ENCODE data around the gene SNTG2. TPM values are rescaled to one million over a fixed set of nuclear protein-coding genes. Genes with fewer than 3 reads are reported as not detected.
A peak's percentile ranks its signal among the peaks of the same experiment; 100 is the strongest.

The SNTG2 gene
- total and polyA plus RNA-seq, 4 donors, result 4.5 to 7.0 TPM; not detected in 2

DNA sequence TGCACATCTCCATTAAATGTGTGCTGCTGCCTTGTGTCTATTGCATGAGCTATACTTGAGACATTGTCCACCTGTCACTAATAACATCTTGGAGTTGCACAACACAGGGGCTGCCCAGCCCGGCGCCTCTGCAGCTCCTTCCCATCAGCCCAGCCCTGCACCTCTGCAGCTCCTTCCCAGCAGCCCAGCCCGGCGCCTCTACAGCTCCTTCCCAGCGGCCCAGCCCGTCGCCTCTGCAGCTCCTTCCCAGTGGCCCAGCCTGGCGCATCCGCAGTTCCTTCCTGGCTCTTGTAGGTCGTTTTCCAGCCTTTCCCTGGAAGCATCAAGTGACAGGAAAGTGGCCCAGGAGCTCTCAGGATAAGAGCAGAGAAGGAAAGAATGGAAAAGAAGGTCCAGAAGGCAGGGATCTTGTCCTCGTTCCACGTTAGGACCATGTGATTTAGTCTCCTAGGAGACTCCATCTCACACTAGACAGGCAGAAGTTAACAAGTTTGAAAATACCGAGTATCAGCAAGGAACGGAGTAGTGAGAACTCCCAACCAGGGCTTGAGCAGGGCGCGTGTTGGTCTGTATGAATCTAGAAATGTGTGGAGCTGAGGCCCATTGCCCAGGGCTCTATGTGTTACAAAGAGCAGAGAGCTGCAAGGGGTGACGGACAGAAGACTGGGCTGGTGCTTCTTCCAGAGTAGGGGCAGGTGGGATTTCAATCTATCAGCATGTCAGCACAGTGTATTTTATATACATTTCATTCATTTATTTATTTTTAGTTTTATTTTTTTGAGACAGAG, 346.9 kb downstream of the SNTG2 start:
- DNase-seq, result no peak
- no peak overlapping the region for H3K27ac ChIP-seq (ENCODE audit: low read depth in 1 of 2, low read length in 2 of 2)
- H3K27me3 ChIP-seq (ENCODE audit: control insufficient read depth in 1 of 2, insufficient read depth in 2 of 2, low read length in 1 of 2), result no peaks in the 10 kb centered on the region
- no peaks in the 10 kb centered on the region for H3K4me1 ChIP-seq (ENCODE audit: control insufficient read depth in 1 of 2, insufficient read depth in 2 of 2, low read length in 2 of 2)
- ATAC-seq (ENCODE audit: low FRiP score), result no peak
- H3K4me3 ChIP-seq (ENCODE audit: low read length in 2 of 2), result no peak overlapping the region
- intact Hi-C loops (cut with DNase I), result no loop called here
- H3K9me3 ChIP-seq (ENCODE audit: control insufficient read depth, low read length), result peaks cover 2% of the 10 kb centered on the region
- 76 to 80% methylated on average over 17 of the region's 17 CpGs for WGBS, 2 donors
- H3K36me3 ChIP-seq (ENCODE audit: control insufficient read depth in 1 of 2, insufficient read depth in 2 of 2, low read length in 1 of 2), result no peaks in the 10 kb centered on the region

DNA sequence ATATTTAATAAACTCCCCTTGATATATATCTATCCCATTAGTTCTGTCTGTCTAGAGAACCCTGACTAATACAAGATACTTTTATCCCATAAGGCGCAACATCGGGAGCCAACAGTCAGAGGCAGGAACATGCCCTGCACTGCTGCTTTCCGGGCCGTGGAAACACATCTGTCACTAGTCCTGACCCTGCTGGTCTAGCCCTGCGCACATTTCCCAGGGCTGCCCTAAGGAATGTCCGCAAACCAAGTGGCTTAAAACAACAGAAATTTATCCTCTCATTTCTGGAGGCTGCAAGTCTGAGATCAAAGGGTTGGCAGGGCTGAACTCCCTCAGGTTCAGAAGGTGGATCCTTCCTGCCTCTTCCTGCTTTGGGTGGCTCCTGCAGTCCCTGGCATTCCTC, 348.4 kb downstream of the SNTG2 start:
- intact Hi-C loops (cut with DNase I), result no loop called here

DNA sequence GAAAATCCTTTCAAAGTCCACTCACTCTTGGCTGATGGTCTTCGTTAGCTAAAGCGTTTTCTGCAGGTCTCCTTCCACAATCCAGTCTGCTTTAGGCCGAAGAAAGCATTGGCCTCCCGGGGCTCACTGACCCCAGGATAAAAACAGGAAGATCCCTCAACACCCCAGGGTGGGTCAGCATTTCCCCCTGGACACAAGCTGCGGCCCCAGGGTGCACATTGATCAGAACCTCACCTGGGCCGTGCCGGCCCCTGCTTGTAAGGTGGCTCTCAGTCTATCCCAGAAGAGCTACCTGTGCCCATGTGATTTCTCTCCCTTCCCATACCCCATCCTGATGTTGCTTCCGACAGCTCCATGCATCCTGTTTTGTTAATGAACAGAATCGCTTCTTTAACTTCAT, 349.6 kb downstream of the SNTG2 start:
- intact Hi-C loops (cut with DNase I), result no loop called here
- no peaks in the 10 kb centered on the region for H3K4me1 ChIP-seq (ENCODE audit: control insufficient read depth in 1 of 2, insufficient read depth in 2 of 2, low read length in 2 of 2)
- no peaks in the 10 kb centered on the region for H3K36me3 ChIP-seq (ENCODE audit: control insufficient read depth in 1 of 2, insufficient read depth in 2 of 2, low read length in 1 of 2)
- H3K27me3 ChIP-seq (ENCODE audit: control insufficient read depth in 1 of 2, insufficient read depth in 2 of 2, low read length in 1 of 2), result no peaks in the 10 kb centered on the region
- 85 to 86% methylated on average over 9 of the region's 9 CpGs for WGBS, 2 donors
- no peak overlapping the region for H3K4me3 ChIP-seq (ENCODE audit: low read length in 2 of 2)
- peaks cover 2% of the 10 kb centered on the region for H3K9me3 ChIP-seq (ENCODE audit: control insufficient read depth, low read length)
- no peak overlapping the region for H3K27ac ChIP-seq (ENCODE audit: low read depth in 1 of 2, low read length in 2 of 2)
- DNase-seq (no peak), ATAC-seq (ENCODE audit: low FRiP score) (no peak)

More for the DNA sequence above, 348.4 kb downstream of the SNTG2 start:
- no peak overlapping the region for H3K27ac ChIP-seq (ENCODE audit: low read depth in 1 of 2, low read length in 2 of 2)
- no peak overlapping the region for H3K4me3 ChIP-seq (ENCODE audit: low read length in 2 of 2)
- no peaks in the 10 kb centered on the region for H3K4me1 ChIP-seq (ENCODE audit: control insufficient read depth in 1 of 2, insufficient read depth in 2 of 2, low read length in 2 of 2)
- DNase-seq (no peak), ATAC-seq (ENCODE audit: low FRiP score) (no peak)
- no peaks in the 10 kb centered on the region for H3K36me3 ChIP-seq (ENCODE audit: control insufficient read depth in 1 of 2, insufficient read depth in 2 of 2, low read length in 1 of 2)
- no peaks in the 10 kb centered on the region for H3K27me3 ChIP-seq (ENCODE audit: control insufficient read depth in 1 of 2, insufficient read depth in 2 of 2, low read length in 1 of 2)
- H3K9me3 ChIP-seq (ENCODE audit: control insufficient read depth, low read length), result peaks cover 2% of the 10 kb centered on the region
- WGBS, 2 donors, result 30 to 39% methylated on average over 6 of the region's 6 CpGs

DNA sequence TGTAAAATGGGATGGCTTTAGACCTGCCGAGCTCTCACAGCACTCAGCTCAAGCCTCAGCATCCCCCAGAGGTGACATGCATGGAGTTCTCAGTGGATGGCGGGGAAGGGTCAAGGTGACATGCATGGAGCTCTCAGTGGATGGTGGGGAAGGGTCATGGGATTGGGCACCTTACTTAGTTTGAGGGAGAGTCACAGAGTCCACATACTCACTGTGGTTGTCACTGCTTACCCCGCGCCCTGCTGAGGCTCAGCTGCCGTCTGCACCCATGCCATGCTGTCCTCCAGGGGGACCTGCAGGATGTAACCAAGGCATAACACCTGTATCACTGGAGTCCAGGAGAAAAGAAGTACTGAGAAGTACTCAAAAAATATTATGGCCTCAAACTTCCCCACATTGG, 350.4 kb downstream of the SNTG2 start:
- Histone ChIP-seq H3K27ac (ENCODE audit: low read depth in 1 of 2, low read length in 2 of 2) (no peak overlapping the region), H3K27me3 (ENCODE audit: control insufficient read depth in 1 of 2, insufficient read depth in 2 of 2, low read length in 1 of 2) (no peaks in the 10 kb centered on the region), H3K9me3 (ENCODE audit: control insufficient read depth, low read length) (peaks cover 2% of the 10 kb centered on the region), H3K4me3 (ENCODE audit: low read length in 2 of 2) (no peak overlapping the region), H3K36me3 (ENCODE audit: control insufficient read depth in 1 of 2, insufficient read depth in 2 of 2, low read length in 1 of 2) (no peaks in the 10 kb centered on the region), H3K4me1 (ENCODE audit: control insufficient read depth in 1 of 2, insufficient read depth in 2 of 2, low read length in 2 of 2) (no peaks in the 10 kb centered on the region)
- DNase-seq (no peak), ATAC-seq (ENCODE audit: low FRiP score) (no peak)
- 83 to 88% methylated on average over 5 of the region's 5 CpGs for WGBS, 2 donors
- intact Hi-C loops (cut with DNase I), result no loop called here

DNA sequence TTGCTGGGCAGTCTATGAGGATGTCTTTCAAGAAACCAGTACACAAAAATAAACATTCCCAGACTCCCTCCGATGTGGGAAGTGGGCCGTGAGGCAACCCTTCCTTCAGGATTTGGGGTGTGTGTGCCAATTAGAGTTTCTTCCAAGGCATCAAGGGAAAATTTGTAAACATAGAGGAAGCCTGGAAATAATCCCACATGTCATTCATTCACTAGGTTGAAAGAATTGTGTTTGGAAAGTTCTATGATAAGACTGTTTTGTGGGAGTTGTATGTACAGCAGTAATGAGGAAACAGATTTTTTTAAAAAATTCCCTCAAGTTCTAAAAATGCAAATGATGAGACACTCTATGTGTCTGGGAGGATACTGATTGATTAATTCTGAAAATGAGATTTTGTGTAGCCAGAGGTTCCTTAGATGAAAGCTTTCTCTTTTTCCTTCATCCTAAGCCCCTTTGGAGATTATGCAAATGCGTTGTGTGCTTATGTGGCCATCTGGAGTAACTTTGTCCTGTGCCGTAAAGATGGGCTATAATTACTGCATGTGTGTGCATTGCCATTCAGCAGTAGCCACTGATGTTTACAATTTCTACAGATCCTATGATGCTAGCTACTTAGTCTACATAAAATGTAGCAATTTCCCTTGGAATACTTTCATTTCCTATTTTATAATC, 354.8 kb downstream of the SNTG2 start:
- Histone ChIP-seq H3K9me3 (ENCODE audit: control insufficient read depth, low read length) (peaks cover 2% of the 10 kb centered on the region), H3K4me3 (ENCODE audit: low read length in 2 of 2) (no peak overlapping the region), H3K4me1 (ENCODE audit: control insufficient read depth in 1 of 2, insufficient read depth in 2 of 2, low read length in 2 of 2) (no peaks in the 10 kb centered on the region), H3K27ac (ENCODE audit: low read depth in 1 of 2, low read length in 2 of 2) (no peak overlapping the region), H3K36me3 (ENCODE audit: control insufficient read depth in 1 of 2, insufficient read depth in 2 of 2, low read length in 1 of 2) (no peaks in the 10 kb centered on the region), H3K27me3 (ENCODE audit: control insufficient read depth in 1 of 2, insufficient read depth in 2 of 2, low read length in 1 of 2) (no peaks in the 10 kb centered on the region)
- ATAC-seq (ENCODE audit: low FRiP score), result no peak
- WGBS, 2 donors, result 43 to 44% methylated on average over 4 of the region's 4 CpGs
- DNase-seq, result no peak
- intact Hi-C loops (cut with DNase I), result no loop called here

DNA sequence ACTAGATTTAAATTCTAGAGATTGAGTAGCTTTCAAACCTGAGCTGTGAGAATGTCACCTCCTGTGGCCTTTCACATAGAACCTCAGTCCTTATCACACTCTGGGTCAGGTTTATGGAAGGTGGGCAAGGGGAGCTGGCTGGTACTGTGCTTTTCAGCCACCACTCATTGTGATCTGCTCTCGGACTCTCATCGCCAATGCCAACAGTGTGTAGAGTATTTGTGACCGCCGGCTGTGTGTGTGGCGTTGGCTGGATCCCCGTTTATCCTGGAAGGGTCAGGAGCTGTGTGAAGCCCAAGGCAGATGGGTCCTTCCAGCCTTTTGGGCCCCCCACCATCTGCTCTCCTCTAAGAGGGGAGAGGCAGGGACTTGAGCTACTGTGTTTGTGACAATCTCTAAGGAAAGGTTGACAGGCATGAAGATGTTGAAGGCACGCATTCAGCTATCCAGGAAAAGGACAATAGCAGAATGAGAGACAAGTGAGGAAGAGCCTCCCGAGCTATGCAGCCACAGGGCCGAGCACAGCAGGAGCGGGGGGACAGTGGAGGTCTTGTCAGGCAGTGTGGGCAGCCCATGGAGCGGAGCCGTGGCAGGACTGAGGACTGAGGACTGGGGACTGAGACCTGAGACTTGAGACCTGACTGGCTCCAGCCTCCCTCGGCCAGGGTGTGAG, 355.5 kb downstream of the SNTG2 start:
- intact Hi-C loops (cut with DNase I), result no loop called here
- peak; percentile 47 for ATAC-seq (ENCODE audit: low FRiP score)
- H3K27ac ChIP-seq (ENCODE audit: low read depth in 1 of 2, low read length in 2 of 2), result no peak overlapping the region
- H3K36me3 ChIP-seq (ENCODE audit: control insufficient read depth in 1 of 2, insufficient read depth in 2 of 2, low read length in 1 of 2), result no peaks in the 10 kb centered on the region
- H3K4me1 ChIP-seq (ENCODE audit: control insufficient read depth in 1 of 2, insufficient read depth in 2 of 2, low read length in 2 of 2), result no peaks in the 10 kb centered on the region
- no peaks in the 10 kb centered on the region for H3K9me3 ChIP-seq (ENCODE audit: control insufficient read depth, low read length)
- DNase-seq, result no peak
- 66 to 68% methylated on average over 13 of the region's 13 CpGs for WGBS, 2 donors
- no peaks in the 10 kb centered on the region for H3K27me3 ChIP-seq (ENCODE audit: control insufficient read depth in 1 of 2, insufficient read depth in 2 of 2, low read length in 1 of 2)
- no peak overlapping the region for H3K4me3 ChIP-seq (ENCODE audit: low read length in 2 of 2)

DNA sequence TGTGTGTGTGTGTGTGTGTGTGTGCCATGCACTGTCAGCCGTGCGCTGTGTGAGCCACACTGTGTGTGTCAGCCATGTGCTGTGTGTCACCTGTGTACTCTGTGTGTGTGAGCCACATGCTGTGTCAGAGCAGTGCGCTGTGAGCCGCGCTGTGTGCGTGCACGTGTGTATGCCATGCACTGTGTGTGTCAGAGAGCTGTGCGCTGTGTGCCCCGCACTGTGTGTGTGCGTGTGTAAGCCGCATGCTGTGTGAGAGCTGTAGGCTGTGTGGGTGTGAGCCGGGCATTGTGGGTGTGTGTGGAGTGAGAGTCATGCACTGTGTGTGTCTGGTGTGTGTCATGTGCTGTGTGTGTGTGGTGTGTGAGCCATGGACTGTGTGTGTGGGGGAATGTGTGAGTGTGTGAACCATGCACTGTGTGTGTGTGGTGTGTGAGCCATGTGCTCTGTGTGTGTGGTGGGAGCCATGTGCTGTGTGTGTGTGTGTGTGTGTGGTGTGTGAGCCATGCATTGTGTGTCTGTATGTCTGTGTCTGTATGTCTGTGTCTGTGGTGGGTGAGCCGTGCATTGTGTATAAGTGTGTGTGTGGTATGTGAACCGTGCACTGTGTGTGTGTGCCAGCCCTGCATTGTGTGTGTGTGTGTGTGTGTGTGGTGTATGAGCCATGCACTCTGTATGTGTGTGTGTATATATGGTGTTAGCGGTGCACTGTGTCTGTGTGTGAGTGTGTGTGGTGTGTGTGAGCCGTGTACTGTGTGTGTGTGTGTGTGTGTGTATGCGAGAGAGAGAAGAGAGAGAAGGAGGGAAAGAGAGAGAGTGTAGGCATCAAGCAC, 356.3 kb downstream of the SNTG2 start:
- WGBS, 2 donors, result 92 to 94% methylated on average over 15 to 17 of the region's 17 CpGs
- Histone ChIP-seq H3K4me1 (ENCODE audit: control insufficient read depth in 1 of 2, insufficient read depth in 2 of 2, low read length in 2 of 2) (no peaks in the 10 kb centered on the region), H3K36me3 (ENCODE audit: control insufficient read depth in 1 of 2, insufficient read depth in 2 of 2, low read length in 1 of 2) (no peaks in the 10 kb centered on the region), H3K27ac (ENCODE audit: low read depth in 1 of 2, low read length in 2 of 2) (no peak overlapping the region), H3K27me3 (ENCODE audit: control insufficient read depth in 1 of 2, insufficient read depth in 2 of 2, low read length in 1 of 2) (no peaks in the 10 kb centered on the region), H3K4me3 (ENCODE audit: low read length in 2 of 2) (no peak overlapping the region), H3K9me3 (ENCODE audit: control insufficient read depth, low read length) (no peaks in the 10 kb centered on the region)
- DNase-seq (no peak), ATAC-seq (ENCODE audit: low FRiP score) (peak; percentile 71)
- intact Hi-C loops (cut with DNase I), result no loop called here

DNA sequence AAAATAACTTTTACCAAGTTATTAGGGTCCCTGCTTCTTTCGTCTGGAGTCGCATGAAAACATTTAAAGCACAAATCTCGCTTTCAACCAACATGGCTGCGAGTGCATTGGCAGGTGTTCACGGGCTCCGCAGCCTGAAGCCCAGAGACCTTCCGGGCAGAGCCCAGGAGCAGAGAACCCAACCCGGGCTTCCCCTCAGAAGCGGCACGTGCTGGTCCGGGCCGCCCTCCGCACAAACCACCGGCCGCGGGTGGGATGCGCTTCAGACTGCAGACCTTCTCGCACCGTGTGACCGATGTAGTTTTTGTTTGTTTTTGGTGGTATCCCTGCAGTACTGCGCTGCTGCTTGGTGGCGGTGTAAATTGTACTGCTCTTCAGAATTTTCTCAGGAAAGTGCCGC, 357.0 kb downstream of the SNTG2 start:
- WGBS, 2 donors, result 85 to 89% methylated on average over 23 of the region's 23 CpGs
- H3K4me1 ChIP-seq (ENCODE audit: control insufficient read depth in 1 of 2, insufficient read depth in 2 of 2, low read length in 2 of 2), result no peaks in the 10 kb centered on the region
- no peak overlapping the region for H3K27ac ChIP-seq (ENCODE audit: low read depth in 1 of 2, low read length in 2 of 2)
- ATAC-seq (ENCODE audit: low FRiP score), result no peak
- intact Hi-C loops (cut with DNase I), result no loop called here
- DNase-seq, result no peak
- H3K9me3 ChIP-seq (ENCODE audit: control insufficient read depth, low read length), result no peaks in the 10 kb centered on the region
- H3K36me3 ChIP-seq (ENCODE audit: control insufficient read depth in 1 of 2, insufficient read depth in 2 of 2, low read length in 1 of 2), result no peaks in the 10 kb centered on the region
- H3K4me3 ChIP-seq (ENCODE audit: low read length in 2 of 2), result no peak overlapping the region
- no peaks in the 10 kb centered on the region for H3K27me3 ChIP-seq (ENCODE audit: control insufficient read depth in 1 of 2, insufficient read depth in 2 of 2, low read length in 1 of 2)
